ENCODE results near the gene PSMA5. TPM values are rescaled to one million over a fixed set of nuclear protein-coding genes. Genes with fewer than 3 reads are reported as not detected.

PSMA5 gene
- polyA plus RNA-seq, 2 of the 4 experiments (the other 2 are of a cell fraction), result 93.7 to 140 TPM

DNA sequence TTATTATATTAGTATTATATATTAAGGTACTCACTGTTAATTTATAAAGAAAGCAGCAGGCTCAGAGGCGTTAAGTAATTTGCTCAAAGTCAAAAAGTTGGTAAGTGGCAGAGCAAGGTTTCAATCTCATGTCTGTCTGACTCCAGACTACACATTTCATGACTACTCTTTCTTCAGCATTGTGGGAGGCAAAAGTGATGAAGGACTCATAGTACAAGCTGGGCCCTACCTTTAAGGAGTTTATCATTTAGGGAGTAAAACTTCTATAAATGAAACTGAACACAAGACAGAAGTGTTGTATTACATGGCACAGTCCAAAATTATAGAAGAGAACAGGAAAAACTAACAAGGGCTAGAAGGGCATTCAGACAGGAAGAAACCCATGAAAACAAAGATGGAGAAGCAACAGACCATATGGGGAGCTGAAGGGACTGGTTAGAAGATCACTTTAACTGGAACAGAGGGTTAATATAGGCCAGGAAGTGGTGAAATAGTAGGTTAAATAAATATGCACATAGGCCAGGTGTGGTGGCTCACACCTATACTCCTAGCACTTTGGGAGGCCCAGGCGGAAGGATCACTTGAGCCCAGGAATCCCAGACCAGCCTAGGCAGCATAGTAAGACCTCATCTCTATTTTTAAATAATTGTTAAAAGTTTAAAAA, 40.1 kb downstream of the PSMA5 start:
- no peak overlapping the region for H3K4me2 ChIP-seq
- no peaks in the 10 kb centered on the region for H3K9me3 ChIP-seq
- no peak overlapping the region for H3K4me3 ChIP-seq
- DNase-seq (ENCODE audit: low read depth in 1 of 2, low spot score in 1 of 2) (no peak), FAIRE-seq (no peak), ATAC-seq (no peak)
- TF ChIP-seq SMC3 (IDR thresholded peaks at IDR 0.05) (no peak), EP300 (IDR thresholded peaks at IDR 0.05) (no peak), MAZ (IDR thresholded peaks at IDR 0.05; ENCODE audit: borderline replicate concordance, low read depth, low read length) (no peak), RFX5 (IDR thresholded peaks at IDR 0.05) (no peak), RAD21 (conservative IDR thresholded peaks at IDR 0.05 in 1 of 2, IDR thresholded peaks at IDR 0.05 in 1 of 2) (no peak)
- POLR2A ChIA-PET, result no interaction called here
- WGBS (ENCODE audit: missing lambda C conversion rate), result 76% methylated on average over 2 of the region's 2 CpGs
- no peak overlapping the region for H3K27ac ChIP-seq
- CTCF ChIA-PET, result interaction anchor here (0.8 to 4.6 kb wide), 3 partner anchors 13 to 147 kb away, joined by 6 to 13 read pairs (median 6); no protein-coding TSS in a partner anchor
- peaks cover 8% of the 10 kb centered on the region; the same call in 2 of the 3 replicates for H3K4me1 ChIP-seq

- Histone ChIP-seq H3K4me2 (no peak overlapping the region), H3K9me3 (no peaks in the 10 kb centered on the region), H3K27ac (no peak overlapping the region), H3K4me3 (no peak overlapping the region), H3K4me1 (peaks cover 4% of the 10 kb centered on the region; the same call in 1 of the 3 replicates)
- ChIA-PET CTCF (interaction anchor here (2.3 kb wide), 1 partner anchor 108 kb away, joined by 6 read pairs; no protein-coding TSS in a partner anchor), POLR2A (no interaction called here)
- no peak for TF ChIP-seq CBX8 (IDR thresholded peaks at IDR 0.05)
- no peak for TF ChIP-seq MAFK (IDR thresholded peaks at IDR 0.05; ENCODE audit: partially characterized antibody)
- TF ChIP-seq, protein P1, sequence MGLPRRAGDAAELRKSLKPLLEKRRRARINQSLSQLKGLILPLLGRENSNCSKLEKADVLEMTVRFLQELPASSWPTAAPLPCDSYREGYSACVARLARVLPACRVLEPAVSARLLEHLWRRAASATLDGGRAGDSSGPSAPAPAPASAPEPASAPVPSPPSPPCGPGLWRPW (IDR thresholded peaks at IDR 0.05), result no peak
- TF ChIP-seq EHF (CRISPR knock-in tag; IDR thresholded peaks at IDR 0.05), result no peak
- no peak for TF ChIP-seq KDM1A (IDR thresholded peaks at IDR 0.05; ENCODE audit: low read depth)
- no peak for TF ChIP-seq ZC3H11A (IDR thresholded peaks at IDR 0.05)
- TF ChIP-seq CEBPB (IDR thresholded peaks at IDR 0.05), result no peak
- TF ChIP-seq, protein P2, sequence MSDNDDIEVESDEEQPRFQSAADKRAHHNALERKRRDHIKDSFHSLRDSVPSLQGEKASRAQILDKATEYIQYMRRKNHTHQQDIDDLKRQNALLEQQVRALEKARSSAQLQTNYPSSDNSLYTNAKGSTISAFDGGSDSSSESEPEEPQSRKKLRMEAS (IDR thresholded peaks at IDR 0.05), result no peak
- TF ChIP-seq SREBF2 (IDR thresholded peaks at IDR 0.05), result no peak
- TF ChIP-seq RARB (CRISPR knock-in tag; IDR thresholded peaks at IDR 0.05), result no peak
- TF ChIP-seq, protein P3, sequence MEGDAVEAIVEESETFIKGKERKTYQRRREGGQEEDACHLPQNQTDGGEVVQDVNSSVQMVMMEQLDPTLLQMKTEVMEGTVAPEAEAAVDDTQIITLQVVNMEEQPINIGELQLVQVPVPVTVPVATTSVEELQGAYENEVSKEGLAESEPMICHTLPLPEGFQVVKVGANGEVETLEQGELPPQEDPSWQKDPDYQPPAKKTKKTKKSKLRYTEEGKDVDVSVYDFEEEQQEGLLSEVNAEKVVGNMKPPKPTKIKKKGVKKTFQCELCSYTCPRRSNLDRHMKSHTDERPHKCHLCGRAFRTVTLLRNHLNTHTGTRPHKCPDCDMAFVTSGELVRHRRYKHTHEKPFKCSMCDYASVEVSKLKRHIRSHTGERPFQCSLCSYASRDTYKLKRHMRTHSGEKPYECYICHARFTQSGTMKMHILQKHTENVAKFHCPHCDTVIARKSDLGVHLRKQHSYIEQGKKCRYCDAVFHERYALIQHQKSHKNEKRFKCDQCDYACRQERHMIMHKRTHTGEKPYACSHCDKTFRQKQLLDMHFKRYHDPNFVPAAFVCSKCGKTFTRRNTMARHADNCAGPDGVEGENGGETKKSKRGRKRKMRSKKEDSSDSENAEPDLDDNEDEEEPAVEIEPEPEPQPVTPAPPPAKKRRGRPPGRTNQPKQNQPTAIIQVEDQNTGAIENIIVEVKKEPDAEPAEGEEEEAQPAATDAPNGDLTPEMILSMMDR (IDR thresholded peaks at IDR 0.05), result no peak
- TF ChIP-seq PHF8 (IDR thresholded peaks at IDR 0.05; ENCODE audit: borderline replicate concordance, low read depth), result no peak
- TF ChIP-seq ATOH8 (CRISPR knock-in tag; IDR thresholded peaks at IDR 0.05; ENCODE audit: low read depth), result no peak
- TF ChIP-seq PBX3 (IDR thresholded peaks at IDR 0.05), result no peak
- TF ChIP-seq CBX2 (IDR thresholded peaks at IDR 0.05; ENCODE audit: borderline replicate concordance, low read depth), result no peak
- no peak for TF ChIP-seq TP53 (CRISPR knock-in tag; IDR thresholded peaks at IDR 0.05)
- 93% methylated on average over 2 of the region's 2 CpGs for WGBS (ENCODE audit: missing lambda C conversion rate)
- ATAC-seq (no peak), DNase-seq (ENCODE audit: low read depth in 1 of 2, low spot score in 1 of 2) (no peak), FAIRE-seq (no peak)
Observed at GRCh38 chr1:109385417-109385816, 40.8 kb downstream of the PSMA5 start.
